Left ventricle myocardium inferior (tissue), 1 donor: ENCODE data around the gene ZNF213. TPM values are rescaled to one million over a fixed set of nuclear protein-coding genes. Genes with fewer than 3 reads are reported as not detected.

ENCODE experiments used
- DNase-seq: peaks from one replicate; pipeline ENCODE4 v3.0.0-alpha.2; 2020
- H3K27ac ChIP-seq: fragments of 200-600 bp; replicated peaks from 2 replicates; pipeline ENCODE4 v1.8.0; 2021
- H3K27me3 ChIP-seq: fragments of 200-600 bp; 2 replicates; pipeline ENCODE4 v1.8.0; 2021; ENCODE audit warnings: low read depth
- H3K36me3 ChIP-seq: fragments of 200-600 bp; 2 replicates; pipeline ENCODE4 v1.8.0; 2021
- H3K4me1 ChIP-seq: fragments of 200-600 bp; 2 replicates; pipeline ENCODE4 v1.8.0; 2021
- H3K4me3 ChIP-seq: fragments of 200-600 bp; 2 replicates; pipeline ENCODE4 v1.8.0; 2021; ENCODE audit warnings: mild to moderate bottlenecking, moderate library complexity
- H3K9me3 ChIP-seq: fragments of 200-600 bp; replicated peaks from 2 replicates; pipeline ENCODE4 v1.8.0; 2021
- intact Hi-C: fragments of 100-400 bp; cut with micrococcal nuclease; formaldehyde crosslinking; loops from one replicate; pipeline ENCODE4 v1.11.0; 2022
- total RNA-seq: library from RNA; stranded (reverse); fragmentation: NEBNext Ultra II Directional; extraction: Animal tissue kit (Norgen Biotek cat#: 25700); gene quantifications from one replicate; pipeline ENCODE4 v1.2.1, GENCODE V29; 2021
- TF ChIP-seq, protein P1 (sequence below): fragments of 200-600 bp; IDR thresholded peaks from 2 replicates; pipeline ENCODE4 v1.8.0; 2021; ENCODE audit warnings: antibody characterized with exemption, mild to moderate bottlenecking, borderline replicate concordance
- donor health status: DM: no; HTN: yes; CAD: no; lungs with severe emphysema.

ZNF213 gene
- total RNA-seq, 1 donor from 2014 or later, result 6.2 TPM

DNA sequence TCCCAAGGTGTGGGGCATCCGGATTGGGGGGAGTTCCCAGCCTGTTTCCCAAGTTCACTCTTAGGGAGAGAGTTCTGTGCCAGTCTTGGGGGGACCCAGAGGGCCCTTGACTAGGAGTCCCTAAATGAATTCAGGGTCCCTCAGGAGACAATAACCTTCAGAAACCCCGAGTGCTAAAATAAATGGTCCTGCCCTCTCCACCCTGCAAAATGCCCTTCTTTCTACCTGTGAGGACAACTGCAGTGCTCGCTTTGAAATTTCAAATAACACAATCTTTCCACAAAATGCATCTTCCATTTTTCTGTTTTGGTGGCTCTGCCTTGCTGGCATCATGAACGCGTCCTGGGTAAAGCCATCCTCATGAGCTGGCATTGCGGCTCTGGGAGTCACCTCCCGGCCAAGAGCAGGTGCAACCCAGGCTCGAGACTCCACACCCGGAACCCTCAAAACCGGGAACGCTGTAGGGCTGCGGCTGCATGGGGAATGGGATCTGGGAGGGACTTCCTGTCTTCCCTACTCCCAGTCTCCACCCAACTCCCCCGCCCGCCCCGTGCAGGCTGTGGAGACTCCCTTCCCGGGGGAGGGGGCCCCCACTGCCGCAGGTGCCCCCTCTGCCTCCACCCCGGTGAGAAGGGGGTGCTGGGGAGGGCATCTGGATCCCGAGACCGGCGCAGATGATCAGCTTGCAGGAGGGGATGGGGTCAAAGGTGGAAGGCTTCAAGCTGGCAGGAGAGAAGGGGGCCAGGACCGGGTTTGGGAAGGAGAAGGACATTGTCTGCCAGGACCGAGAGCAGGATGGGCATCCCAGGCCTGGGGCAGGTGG, 22.6 kb upstream of the ZNF213 start, which contains the start of gene ZNF205:
Gene ZNF205 (plus strand): TSS at position 529 of the 823 bp plus-strand sequence. CDS start 845 bp downstream, outside the sequence.
- no peaks in the 10 kb centered on the region for H3K9me3 ChIP-seq
- H3K27me3 ChIP-seq, result no peaks in the 10 kb centered on the region
- H3K27ac ChIP-seq, result peak within 1 kb of the TSS; percentile 89
- peaks cover 24% of the 10 kb centered on the region for H3K36me3 ChIP-seq
- TF ChIP-seq, protein P1, sequence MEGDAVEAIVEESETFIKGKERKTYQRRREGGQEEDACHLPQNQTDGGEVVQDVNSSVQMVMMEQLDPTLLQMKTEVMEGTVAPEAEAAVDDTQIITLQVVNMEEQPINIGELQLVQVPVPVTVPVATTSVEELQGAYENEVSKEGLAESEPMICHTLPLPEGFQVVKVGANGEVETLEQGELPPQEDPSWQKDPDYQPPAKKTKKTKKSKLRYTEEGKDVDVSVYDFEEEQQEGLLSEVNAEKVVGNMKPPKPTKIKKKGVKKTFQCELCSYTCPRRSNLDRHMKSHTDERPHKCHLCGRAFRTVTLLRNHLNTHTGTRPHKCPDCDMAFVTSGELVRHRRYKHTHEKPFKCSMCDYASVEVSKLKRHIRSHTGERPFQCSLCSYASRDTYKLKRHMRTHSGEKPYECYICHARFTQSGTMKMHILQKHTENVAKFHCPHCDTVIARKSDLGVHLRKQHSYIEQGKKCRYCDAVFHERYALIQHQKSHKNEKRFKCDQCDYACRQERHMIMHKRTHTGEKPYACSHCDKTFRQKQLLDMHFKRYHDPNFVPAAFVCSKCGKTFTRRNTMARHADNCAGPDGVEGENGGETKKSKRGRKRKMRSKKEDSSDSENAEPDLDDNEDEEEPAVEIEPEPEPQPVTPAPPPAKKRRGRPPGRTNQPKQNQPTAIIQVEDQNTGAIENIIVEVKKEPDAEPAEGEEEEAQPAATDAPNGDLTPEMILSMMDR, result no peak
- intact Hi-C loops, result no loop called here
- DNase-seq, result peak; percentile 80
- H3K4me1 ChIP-seq, result peaks cover 38% of the 10 kb centered on the region
- H3K4me3 ChIP-seq, result peak within 1 kb of the TSS; percentile 92

DNA sequence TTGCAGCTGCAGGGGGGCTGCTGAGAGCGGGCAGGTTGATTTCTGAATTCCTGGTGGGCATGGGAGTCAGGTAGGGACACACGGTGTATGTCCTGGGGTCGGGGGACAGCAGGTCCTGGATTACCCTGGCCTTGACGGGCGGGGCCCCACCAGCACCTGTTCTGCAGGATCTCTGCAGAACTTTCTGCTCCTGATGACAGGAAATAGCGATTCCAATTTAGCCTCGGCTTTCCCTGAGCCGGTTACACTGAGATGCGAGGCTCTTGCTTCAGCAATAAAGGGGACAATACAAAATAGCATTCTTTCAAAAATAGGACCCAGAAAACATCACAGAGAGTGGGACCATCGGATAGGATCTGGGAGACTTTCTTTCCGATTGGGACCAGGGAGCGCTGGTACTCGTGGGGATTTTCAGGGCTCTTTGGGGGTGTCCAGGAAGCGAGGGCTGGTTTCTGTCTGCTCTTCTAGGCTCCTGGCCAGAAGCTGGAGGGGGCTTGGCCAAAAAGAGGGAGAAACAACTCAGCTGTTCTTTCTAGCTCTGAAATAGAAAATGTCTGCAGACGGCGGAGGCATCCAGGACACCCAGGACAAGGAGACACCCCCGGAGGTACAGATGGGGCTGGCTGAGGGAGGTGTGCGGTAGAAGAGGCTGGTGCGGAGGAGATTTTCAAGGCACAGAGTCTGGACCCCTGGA, 21.8 kb upstream of the ZNF213 start:
- peaks cover 31% of the 10 kb centered on the region for H3K36me3 ChIP-seq
- peaks cover 36% of the 10 kb centered on the region for H3K4me1 ChIP-seq
- peak overlapping the region; percentile 92 for H3K4me3 ChIP-seq
- no peaks in the 10 kb centered on the region for H3K27me3 ChIP-seq
- no peak for DNase-seq
- TF ChIP-seq, protein P1, result no peak
- peak overlapping the region; percentile 89 for H3K27ac ChIP-seq
- no peaks in the 10 kb centered on the region for H3K9me3 ChIP-seq
- intact Hi-C loops, result no loop called here

DNA sequence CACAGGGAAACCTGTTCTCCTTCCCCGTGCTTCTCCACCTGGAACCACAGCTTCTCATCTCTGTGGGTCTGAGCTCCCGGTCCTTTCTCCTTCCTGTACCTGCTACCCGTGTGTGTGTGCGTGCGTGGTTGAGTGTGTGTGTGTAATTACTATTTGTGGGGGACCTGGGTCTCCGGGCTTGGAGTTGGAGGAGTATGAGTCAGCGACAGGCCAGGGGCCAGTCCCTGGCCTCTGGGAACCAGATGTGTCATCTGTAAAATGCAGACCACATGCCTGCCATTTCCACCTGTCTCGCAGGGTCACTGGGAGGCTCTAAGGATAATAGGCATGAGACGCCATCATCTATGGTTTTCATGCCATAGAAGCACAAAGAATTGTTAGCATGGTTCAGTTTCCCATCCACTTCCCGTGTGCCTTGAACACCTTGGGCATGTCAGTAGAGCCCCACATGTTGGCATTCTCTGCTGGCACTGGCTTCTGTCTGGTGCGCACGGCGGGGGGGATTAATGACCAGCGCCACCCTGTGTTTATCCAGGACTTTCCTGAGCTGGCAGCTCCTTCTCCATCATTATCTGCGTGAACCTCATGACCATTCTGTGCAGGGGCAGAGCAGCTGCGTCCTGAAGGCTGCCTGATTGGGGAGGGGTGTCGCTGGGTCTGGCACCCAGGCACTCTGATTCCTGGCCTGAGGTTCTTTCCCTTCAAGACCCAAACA, 20.9 kb upstream of the ZNF213 start:
- peak overlapping the region; percentile 89 for H3K27ac ChIP-seq
- intact Hi-C loops, result no loop called here
- TF ChIP-seq, protein P1, result no peak
- H3K4me1 ChIP-seq, result peaks cover 36% of the 10 kb centered on the region
- no peaks in the 10 kb centered on the region for H3K9me3 ChIP-seq
- peaks cover 40% of the 10 kb centered on the region for H3K36me3 ChIP-seq
- H3K4me3 ChIP-seq, result peak overlapping the region; percentile 92
- no peak for DNase-seq
- no peaks in the 10 kb centered on the region for H3K27me3 ChIP-seq

DNA sequence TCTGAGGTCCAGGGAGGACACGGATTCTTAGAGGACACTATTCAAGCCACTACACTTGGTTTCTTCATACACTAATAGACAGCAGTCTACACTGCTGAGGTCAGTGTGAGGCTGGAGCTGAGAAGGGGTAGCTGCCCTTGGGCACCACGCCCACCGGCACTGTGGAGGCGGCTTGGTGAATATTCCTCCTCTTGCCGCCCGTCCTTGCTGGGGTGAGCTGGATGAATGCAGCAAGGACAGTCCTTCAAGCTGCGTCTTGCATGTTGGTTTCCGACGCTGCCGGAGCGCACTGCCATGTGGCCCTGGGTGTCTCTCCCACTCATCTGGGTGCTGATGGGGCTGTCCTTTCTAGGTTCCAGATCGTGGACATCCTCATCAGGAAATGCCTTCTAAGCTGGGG, 19.8 kb upstream of the ZNF213 start:
- H3K4me1 ChIP-seq, result peaks cover 36% of the 10 kb centered on the region
- TF ChIP-seq, protein P1, result no peak
- H3K27ac ChIP-seq, result no peak overlapping the region
- peaks cover 50% of the 10 kb centered on the region for H3K36me3 ChIP-seq
- no peaks in the 10 kb centered on the region for H3K9me3 ChIP-seq
- H3K27me3 ChIP-seq, result no peaks in the 10 kb centered on the region
- H3K4me3 ChIP-seq, result no peak overlapping the region
- intact Hi-C loops, result no loop called here
- no peak for DNase-seq

DNA sequence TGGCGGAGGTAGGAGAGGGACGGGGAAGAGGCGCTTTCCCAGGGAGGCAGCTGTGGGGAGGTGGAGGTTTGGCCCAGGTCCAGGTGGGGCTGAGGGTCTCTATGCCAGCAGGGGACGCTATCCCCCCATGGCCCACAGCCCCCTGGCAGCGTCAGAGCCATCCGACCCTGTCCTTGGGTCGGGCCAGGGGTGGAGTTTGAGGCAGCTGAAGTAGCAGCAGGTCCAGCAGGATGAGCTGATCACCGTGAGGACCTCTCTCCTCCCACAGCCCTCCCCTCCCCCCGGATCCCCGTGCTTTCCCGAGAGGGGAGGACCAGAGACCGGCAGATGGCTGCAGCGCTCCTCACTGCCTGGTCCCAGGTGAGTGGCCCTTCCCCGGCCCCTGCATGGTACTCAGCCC, 19.3 kb upstream of the ZNF213 start:
- Histone ChIP-seq H3K4me3 (no peak overlapping the region), H3K9me3 (no peaks in the 10 kb centered on the region), H3K4me1 (peaks cover 36% of the 10 kb centered on the region), H3K27ac (no peak overlapping the region), H3K27me3 (no peaks in the 10 kb centered on the region), H3K36me3 (peaks cover 56% of the 10 kb centered on the region)
- TF ChIP-seq, protein P1, result no peak
- intact Hi-C loops, result no loop called here
- DNase-seq, result no peak
